GM18505 (cell line): ENCODE measurements around the gene NCOR1.

Source experiments
- ATAC-seq: cut with Tn5 transposase; IDR thresholded peaks from one replicate; pipeline ENCODE4 v1.9.1; 2021; ENCODE audit not compliant: unreplicated experiment
- POLR2A ChIP-seq: IDR thresholded peaks from 4 replicates; pipeline ENCODE4 v1.6.1; 2011; ENCODE audit warnings: borderline replicate concordance; ENCODE audit not compliant: insufficient read depth, insufficient read length; ENCODE audit errors: extremely low read depth

Gene NCOR1

GRCh38 chr17:16215273-16215964 lies at the start of gene NCOR1:
NCOR1 (minus strand) TSS chr17:16215534; CDS start chr17:16194569, 20,965 bp downstream.
- TF ChIP-seq POLR2A = peak; percentile 97
- peak; percentile 62 for ATAC-seq

GRCh38 chr17:16262201-16262600 lies 46.9 kb upstream of the NCOR1 start:
- no peak for ATAC-seq
- TF ChIP-seq POLR2A = no peak

DNA sequence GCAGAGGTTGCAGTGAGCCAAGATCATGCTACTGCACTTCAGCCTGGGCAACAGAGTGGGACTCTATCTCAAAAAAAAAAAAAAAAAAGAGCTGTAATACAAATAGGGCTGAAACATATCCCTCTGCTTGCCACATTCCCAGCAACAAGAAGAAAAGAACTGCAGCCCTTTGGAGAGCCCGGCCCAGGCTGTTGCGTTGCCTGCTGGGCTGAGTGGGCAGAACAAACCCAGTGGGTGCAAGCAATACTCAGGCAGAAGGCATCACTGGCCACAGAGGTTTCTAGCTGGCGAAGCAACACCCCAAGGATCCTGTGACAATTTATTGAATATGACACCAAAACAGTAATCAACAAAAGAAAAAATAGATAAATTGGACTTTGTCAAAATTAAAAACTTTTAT lies 45.7 kb upstream of the NCOR1 start:
- ATAC-seq = no peak
- TF ChIP-seq POLR2A = no peak

GRCh38 chr17:16259926-16260325 lies 44.6 kb upstream of the NCOR1 start:
- no peak for ATAC-seq
- no peak for TF ChIP-seq POLR2A

DNA sequence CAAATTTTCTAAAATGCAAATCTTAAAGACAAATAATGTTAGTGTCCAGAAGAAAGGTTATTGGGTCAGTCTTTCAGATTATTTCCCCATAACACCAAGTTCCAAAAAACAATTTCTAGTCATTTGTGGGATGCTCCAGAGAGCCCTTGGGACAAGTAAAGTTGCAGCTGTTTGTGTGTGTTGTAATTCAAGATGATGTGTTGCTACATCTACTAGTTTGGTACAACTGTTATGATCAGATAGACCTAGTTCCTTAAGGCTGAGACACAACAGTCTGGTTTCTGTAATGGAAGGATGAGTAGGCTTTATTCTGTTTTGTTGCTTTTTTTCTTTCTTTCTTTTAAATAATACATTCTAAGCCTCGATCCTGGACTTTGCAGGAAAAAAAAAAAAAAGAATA lies 43.6 kb upstream of the NCOR1 start:
- ATAC-seq = no peak
- no peak for TF ChIP-seq POLR2A

DNA sequence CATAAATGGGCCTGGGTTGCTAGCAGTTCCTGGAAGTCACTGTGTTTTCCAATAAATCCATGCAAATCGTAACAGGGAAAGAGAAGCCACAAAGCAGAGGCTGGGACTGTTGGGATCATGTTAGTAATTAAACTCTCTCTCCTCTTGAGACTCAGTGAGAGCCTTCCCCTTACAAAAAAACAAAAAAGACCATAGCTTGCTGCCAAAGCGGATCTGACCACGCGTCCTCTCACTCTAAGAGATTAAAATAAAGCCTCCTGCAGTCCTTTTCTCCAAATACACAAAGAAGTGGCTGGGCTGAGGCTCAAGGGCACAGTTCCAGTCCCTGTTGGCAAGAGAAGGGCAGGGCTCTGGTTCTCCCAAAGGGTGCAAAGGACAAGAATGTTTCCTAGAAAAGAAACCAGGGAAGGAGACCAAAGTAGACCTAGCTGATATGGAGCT lies 40.2 kb upstream of the NCOR1 start:
- no peak for ATAC-seq
- no peak for TF ChIP-seq POLR2A

DNA sequence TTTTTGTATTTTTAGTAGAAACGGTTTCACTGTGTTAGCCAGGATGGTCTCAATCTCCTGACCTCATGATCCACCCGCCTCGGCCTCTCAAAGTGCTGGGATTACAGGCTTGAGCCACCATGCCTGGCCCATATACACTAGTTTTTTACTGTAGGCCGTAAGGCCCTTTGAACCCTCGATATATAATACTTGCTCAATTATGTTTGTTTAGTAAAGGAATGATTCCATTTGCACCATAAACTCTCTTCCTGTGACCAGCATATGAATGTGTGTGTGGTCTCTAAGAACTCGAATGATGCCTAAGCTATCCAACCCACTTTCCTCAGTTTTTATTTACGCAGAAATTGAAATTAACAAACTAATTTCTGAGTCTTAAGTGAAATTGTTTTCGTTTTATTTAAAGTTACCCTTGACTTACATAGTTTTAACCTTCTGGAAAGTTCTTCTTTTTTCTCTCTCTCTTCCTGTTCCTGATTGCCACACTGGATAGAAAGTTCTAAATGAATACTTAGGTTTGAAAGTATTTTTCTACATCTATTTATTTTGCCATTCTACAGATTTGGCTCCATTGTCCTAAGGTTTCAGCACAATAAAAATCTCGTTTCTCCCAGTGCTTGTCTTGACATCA lies 39.6 kb upstream of the NCOR1 start:
- ATAC-seq = no peak
- no peak for TF ChIP-seq POLR2A

DNA sequence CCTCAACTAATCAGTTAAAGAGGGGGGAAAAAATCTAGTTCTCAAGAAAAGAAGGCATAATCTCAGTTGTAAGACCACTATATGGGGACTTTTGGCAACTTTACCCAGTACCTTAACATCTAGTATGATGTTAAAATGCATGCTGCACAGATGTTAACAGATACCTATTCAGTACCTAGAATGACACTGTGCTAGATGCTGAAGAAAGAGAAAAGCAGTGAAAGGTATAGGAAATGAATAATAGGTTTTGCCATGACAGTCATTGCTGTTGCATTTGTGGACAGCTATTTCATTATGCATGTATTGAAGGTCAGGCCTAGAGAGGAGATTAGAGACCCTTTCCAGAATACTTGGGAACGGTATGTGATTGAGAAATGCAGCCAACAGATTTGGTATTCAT lies 36.2 kb upstream of the NCOR1 start:
- TF ChIP-seq POLR2A = no peak
- ATAC-seq = no peak

- no peak for TF ChIP-seq POLR2A
- ATAC-seq = no peak
These were observed 35.7 kb upstream of the NCOR1 start for GRCh38 chr17:16251043-16251442.

DNA sequence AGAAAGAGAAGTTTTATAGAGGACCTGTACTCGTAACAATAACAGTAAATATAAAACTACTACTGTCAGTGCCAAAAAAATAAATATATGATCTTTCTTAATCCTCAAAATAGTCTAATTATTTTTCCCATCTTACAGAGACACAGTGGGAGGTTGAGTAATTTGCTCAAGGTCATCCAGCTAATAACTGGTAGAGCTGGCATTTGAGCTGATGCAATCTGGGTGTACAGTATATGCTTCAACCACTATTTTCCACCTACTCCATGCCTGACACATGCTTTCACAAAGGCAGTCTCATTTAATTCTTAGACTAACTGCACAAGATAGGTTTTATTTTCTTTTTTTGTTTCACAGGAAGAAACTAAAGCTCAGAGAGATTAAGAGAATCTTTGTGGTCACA lies 35.3 kb upstream of the NCOR1 start:
- TF ChIP-seq POLR2A = no peak

DNA sequence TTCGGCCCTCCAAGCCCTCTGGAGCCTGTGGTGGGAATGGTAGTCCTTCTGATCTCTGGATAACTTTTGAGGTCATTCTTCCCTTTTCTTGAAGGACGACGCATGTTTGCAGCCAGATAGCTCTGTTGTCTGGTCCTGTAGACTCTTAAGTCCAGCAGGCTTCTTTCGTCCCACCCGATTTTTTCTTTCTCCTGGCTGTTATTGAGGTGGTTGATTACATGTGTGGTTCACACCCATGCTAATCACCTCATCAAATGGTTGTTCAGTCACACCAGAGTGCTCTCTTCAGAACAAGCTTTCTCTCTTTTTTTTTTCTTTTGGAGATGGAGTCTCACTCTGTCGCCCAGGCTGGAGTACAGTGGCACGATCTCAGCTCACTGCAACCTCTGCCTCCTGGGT lies 32.3 kb upstream of the NCOR1 start:
- TF ChIP-seq POLR2A = no peak
- no peak for ATAC-seq

More for the DNA sequence above, 35.3 kb upstream of the NCOR1 start:
- ATAC-seq = no peak

DNA sequence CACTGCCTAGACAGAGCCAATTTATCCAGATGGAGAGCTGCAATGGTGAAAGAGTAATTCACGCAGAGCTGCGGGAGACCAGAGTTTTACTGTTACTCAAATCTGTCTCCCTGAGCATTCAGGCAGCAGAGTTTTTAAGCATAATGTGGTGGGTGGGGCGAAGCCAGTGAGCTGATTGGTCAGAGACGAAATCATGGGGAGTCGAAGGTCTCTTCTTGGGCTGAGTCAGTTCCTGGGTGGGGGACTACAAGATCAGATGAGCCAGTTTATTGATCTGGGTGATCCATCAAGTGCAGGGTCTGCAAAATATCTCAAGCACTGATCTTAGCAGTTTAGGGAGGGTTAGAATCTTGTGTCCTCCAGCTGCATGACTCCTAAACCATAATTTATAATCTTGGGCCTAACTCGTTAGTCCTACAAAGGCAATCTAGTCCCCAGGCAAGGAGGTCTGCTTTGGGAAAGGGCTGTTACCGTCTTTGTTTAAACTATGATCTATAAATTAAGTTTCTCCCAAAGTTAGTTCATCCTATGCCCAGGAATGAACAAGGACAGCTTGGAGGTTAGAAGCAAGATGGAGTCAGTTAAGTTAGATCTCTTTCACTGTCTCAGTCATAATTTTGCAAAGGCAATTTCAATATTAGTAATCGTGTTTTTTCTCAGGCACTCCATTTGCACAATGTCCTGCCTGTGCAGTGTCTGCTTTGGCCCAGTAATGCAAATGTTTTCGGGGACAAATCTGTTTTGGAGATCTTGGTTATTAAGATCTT lies 28.6 kb upstream of the NCOR1 start:
- TF ChIP-seq POLR2A = no peak

DNA sequence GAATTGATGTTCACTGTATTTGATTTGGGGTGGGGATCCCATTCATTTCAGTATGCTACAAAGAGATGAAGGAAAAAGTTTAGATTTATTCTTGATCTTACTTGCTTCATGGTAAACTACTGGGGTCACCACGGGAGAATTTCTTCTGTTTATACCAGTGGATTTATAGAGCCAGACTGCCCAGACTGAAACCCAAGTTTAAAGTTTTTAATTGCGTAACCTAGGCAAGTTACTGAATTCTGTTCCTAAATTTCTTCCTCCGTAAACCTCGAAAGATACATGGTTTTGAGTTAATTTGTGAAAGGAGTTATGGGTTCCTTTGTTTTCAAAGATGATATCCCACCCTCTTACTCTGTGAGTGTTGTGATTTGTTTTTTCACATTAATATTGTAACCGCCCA lies 28.1 kb upstream of the NCOR1 start:
- no peak for TF ChIP-seq POLR2A
- ATAC-seq = no peak

More for the DNA sequence above, 28.6 kb upstream of the NCOR1 start:
- ATAC-seq = no peak
